WERI-Rb-1 (cell line): Measurements from ENCODE around the gene NMUR2.
A peak's percentile ranks its signal among the peaks of the same experiment; 100 is the strongest.

Source experiments
- DNase-seq: peaks from one replicate; pipeline ENCODE4 v3.0.0-alpha.2; 2020
- H3K27ac ChIP-seq: fragments of 250-450 bp; sonication (Bioruptor Pico); 2 replicates; pipeline ENCODE4 v1.5.1; 2020; ENCODE audit warnings: mild to moderate bottlenecking, moderate library complexity
- H3K27me3 ChIP-seq: fragments of 250-450 bp; sonication (Bioruptor Pico); 2 replicates; pipeline ENCODE4 v1.5.1; 2021; ENCODE audit warnings: mild to moderate bottlenecking, low read depth, moderate library complexity; ENCODE audit not compliant: insufficient read depth, severe bottlenecking
- H3K36me3 ChIP-seq: fragments of 250-450 bp; sonication (Bioruptor Pico); 2 replicates; pipeline ENCODE4 v1.5.1; 2020; ENCODE audit warnings: mild to moderate bottlenecking, moderate library complexity
- H3K4me3 ChIP-seq: 2 replicates; pipeline ENCODE4 v1.5.1; 2011; ENCODE audit warnings: low read depth, mild to moderate bottlenecking, control low read depth, low read length
- H3K9me3 ChIP-seq: fragments of 250-450 bp; sonication (Bioruptor Pico); 2 replicates; pipeline ENCODE4 v1.5.1; 2021; ENCODE audit warnings: mild to moderate bottlenecking, moderate library complexity; ENCODE audit not compliant: severe bottlenecking
- TF ChIP-seq, protein P1 (sequence below): IDR thresholded peaks from 2 replicates; pipeline ENCODE4 v1.5.1; 2011; ENCODE audit warnings: low read depth, mild to moderate bottlenecking, control low read depth, inconsistent platforms, low read length

NMUR2 gene

DNA sequence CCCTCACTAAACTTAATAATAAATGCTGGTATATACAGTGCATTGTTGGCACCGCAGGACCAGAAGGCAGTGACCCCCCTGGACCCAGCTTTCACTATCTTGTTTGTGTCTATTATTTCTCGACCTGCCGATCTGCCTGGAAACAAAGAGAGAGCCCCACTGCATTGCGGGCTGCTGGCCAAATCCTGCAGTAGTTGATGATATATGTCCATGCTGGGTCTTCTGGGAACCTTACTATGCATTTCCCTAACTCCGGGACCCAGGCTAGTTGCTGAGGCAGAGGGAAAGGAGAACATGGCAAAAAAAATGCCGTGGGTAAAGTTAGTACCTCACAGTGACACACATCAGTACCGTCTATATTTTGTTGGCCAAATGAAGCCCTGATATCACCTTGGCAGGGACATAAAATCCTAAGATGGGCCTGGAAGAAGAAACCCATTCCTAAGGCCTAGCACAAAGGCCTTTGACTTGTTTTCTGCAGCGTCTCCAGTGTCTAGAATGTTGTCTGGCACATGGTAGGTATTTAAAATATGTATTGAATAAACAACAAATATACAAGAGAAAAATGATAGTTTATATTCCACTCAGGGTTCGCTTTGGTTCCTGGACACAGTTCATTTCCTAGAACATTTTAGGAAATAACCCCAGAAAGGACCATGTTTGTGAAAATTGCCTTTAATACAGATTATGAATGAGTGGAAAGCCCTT lies 46.1 kb downstream of the NMUR2 start:
- Histone ChIP-seq H3K27ac (no peak overlapping the region), H3K27me3 (no peaks in the 10 kb centered on the region), H3K36me3 (no peaks in the 10 kb centered on the region), H3K4me3 (no peak overlapping the region), H3K9me3 (no peaks in the 10 kb centered on the region)
- TF ChIP-seq, protein P1, sequence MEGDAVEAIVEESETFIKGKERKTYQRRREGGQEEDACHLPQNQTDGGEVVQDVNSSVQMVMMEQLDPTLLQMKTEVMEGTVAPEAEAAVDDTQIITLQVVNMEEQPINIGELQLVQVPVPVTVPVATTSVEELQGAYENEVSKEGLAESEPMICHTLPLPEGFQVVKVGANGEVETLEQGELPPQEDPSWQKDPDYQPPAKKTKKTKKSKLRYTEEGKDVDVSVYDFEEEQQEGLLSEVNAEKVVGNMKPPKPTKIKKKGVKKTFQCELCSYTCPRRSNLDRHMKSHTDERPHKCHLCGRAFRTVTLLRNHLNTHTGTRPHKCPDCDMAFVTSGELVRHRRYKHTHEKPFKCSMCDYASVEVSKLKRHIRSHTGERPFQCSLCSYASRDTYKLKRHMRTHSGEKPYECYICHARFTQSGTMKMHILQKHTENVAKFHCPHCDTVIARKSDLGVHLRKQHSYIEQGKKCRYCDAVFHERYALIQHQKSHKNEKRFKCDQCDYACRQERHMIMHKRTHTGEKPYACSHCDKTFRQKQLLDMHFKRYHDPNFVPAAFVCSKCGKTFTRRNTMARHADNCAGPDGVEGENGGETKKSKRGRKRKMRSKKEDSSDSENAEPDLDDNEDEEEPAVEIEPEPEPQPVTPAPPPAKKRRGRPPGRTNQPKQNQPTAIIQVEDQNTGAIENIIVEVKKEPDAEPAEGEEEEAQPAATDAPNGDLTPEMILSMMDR = no peak
- no peak for DNase-seq

DNA sequence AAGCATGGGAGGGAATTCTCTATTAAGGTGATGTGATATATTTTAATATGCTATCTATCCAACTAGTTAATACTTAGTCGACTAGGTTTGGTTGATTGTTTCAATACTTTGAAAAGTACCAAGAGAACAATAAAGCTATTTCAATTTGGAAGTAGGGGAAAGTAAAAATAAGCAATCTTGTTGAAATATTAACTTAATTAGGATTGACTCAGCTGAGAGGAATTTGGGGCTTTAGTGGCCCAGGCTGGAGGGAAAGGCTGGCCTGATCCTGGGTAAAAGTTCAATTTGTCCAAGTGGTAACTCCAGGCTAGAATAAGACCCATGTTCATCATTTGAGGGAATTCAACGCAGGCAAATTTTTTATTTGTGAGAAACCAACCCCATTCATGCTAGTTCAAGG lies 48.6 kb downstream of the NMUR2 start:
- DNase-seq = no peak
- Histone ChIP-seq H3K4me3 (no peak overlapping the region), H3K27ac (no peak overlapping the region), H3K9me3 (no peaks in the 10 kb centered on the region), H3K27me3 (no peaks in the 10 kb centered on the region), H3K36me3 (no peaks in the 10 kb centered on the region)
- TF ChIP-seq, protein P1 = no peak

DNA sequence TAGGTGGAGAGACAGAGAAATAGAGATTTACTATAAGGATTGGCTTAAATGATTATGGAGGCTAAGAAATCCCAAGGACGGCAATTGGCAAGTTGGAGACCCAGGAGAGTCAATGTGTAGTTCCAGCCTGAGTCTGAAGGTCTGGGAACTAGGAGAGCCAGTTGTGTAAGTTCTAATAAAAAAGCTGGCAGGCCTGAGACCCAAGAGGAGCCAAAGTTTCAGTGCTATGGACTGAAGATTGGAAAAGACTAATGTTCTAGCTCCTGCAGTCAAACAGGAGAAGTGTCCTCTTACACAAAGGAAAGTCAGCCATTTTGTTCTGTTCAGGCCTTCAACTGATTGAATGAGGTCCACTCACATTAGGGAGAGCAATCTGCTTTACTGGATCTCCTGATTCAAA lies 50.0 kb downstream of the NMUR2 start:
- Histone ChIP-seq H3K27ac (no peak overlapping the region), H3K4me3 (no peak overlapping the region), H3K27me3 (no peaks in the 10 kb centered on the region), H3K36me3 (no peaks in the 10 kb centered on the region), H3K9me3 (no peaks in the 10 kb centered on the region)
- no peak for DNase-seq
- TF ChIP-seq, protein P1 = no peak

DNA sequence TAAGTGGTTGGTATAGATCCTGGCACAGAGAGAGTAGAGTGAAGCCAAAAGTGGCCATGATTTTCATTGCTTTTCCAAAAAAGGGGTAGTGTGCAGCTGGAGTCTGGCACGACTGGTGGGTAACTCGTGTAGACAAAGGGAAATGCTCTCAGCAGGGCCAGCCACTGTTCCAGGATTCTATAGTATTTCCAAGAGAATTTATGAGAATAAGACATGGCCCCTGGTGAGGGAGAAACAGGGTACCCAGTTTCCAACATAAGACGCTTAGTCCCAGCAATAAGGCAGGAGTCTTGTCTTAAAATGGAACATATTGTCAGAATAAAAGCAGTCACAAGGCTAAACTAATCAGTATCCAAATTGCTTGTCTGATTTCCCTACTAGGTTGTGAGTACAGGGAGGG lies 52.1 kb downstream of the NMUR2 start:
- Histone ChIP-seq H3K4me3 (no peak overlapping the region), H3K27ac (no peak overlapping the region), H3K27me3 (no peaks in the 10 kb centered on the region), H3K36me3 (no peaks in the 10 kb centered on the region), H3K9me3 (no peaks in the 10 kb centered on the region)
- TF ChIP-seq, protein P1 = no peak
- DNase-seq = no peak

DNA sequence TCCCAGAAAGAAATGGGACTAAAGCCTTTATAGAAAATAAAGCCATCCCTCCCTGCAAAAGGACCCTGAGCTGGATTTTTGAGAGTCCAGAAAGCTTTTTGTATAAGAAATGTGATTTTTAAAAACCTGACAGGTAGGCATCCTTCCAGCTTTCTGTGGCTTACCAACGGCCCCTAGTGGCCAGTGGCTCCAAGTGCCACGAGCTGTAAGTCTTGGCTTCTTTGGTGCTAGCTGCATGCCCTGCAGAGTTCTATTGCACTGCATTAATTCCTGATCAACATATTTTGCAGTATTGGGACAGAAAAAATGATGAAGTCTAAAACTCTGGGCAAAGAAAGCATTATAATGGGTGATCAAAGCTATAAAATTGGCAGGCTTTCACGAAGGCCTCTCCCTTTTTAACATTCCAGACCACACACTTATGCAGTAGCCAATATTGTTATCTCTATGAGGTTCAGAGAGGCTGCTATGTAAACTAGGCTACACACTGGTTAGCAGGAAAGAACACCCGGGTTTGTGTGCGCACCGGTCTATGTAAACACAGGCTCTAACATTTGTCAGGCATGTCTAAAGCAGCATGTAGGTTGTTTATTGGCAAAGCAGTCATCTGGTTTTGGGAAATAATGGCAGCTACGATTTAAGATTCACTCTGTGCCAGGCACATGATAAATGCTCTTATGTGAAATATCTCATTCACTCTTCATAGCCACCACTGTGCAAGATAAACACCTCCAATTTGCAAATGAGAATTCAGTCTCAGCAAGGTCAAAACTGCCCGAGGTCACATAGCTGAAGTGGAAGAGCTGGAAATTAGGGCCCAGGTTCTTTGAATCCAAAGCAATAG lies 55.2 kb downstream of the NMUR2 start:
- H3K9me3 ChIP-seq = no peaks in the 10 kb centered on the region
- no peak overlapping the region for H3K27ac ChIP-seq
- no peak overlapping the region for H3K4me3 ChIP-seq
- peak; percentile 48 for DNase-seq
- TF ChIP-seq, protein P1 = peak; percentile 93
- no peaks in the 10 kb centered on the region for H3K36me3 ChIP-seq
- peaks cover 3% of the 10 kb centered on the region for H3K27me3 ChIP-seq
